GM23338 (cell line): ENCODE measurements around the gene TRUB2.

Experiments
- CREB1 ChIP-seq: fragments of 250-450 bp; sonication (Bioruptor Pico); IDR thresholded peaks from 2 replicates; pipeline ENCODE4 v1.5.0; 2020; ENCODE audit warnings: low read depth, mild to moderate bottlenecking, moderate library complexity
- CTCF ChIP-seq, 2 experiments: fragments of 200-600 bp in 1 of 2; sonication (generic) in 1 of 2; conservative IDR thresholded peaks; 2 replicates each; pipeline versions ENCODE4 v1.5.1 to v1.6.1; 2016 to 2017; ENCODE audit warnings: antibody characterized with exemption in 2 of 2, low read depth in 2 of 2, mild to moderate bottlenecking in 2 of 2, moderate library complexity in 1 of 2
- ETS1 ChIP-seq: IDR thresholded peaks from 2 replicates; pipeline ENCODE4 v1.6.1; 2016; ENCODE audit warnings: antibody characterized with exemption
- EZH2 ChIP-seq: fragments of 200-600 bp; sonication (generic); IDR thresholded peaks from one replicate; pipeline ENCODE4 v1.8.0; 2017; ENCODE audit warnings: antibody characterized with exemption, mild to moderate bottlenecking, low read depth; ENCODE audit not compliant: unreplicated experiment
- EZH2phosphoT487 ChIP-seq: fragments of 200-600 bp; sonication (generic); IDR thresholded peaks from one replicate; pipeline ENCODE4 v1.8.1; 2018; ENCODE audit warnings: antibody characterized with exemption; ENCODE audit not compliant: unreplicated experiment
- NANOG ChIP-seq: IDR thresholded peaks from 2 replicates; pipeline ENCODE4 v1.6.1; 2016; ENCODE audit warnings: antibody characterized with exemption, borderline replicate concordance
- POLR2AphosphoS5 ChIP-seq: IDR thresholded peaks from 2 replicates; pipeline ENCODE4 v1.6.1; 2016; ENCODE audit warnings: antibody characterized with exemption, low read depth
- REST ChIP-seq: IDR thresholded peaks from one replicate; pipeline ENCODE4 v1.6.1; 2018; ENCODE audit warnings: antibody characterized with exemption; ENCODE audit not compliant: unreplicated experiment

GRCh38 chr9:128362774-128363173, 40.5 kb upstream of the TRUB2 start:
- TF ChIP-seq NANOG (no peak), CTCF (conservative IDR thresholded peaks at IDR 0.05; ENCODE audit: low read depth in 2 of 2) (no peak), EZH2phosphoT487 (no peak), POLR2AphosphoS5 (no peak), EZH2 (no peak), CREB1 (CRISPR knock-in tag) (no peak), REST (no peak), ETS1 (no peak)
